ENCODE measurements around the gene ABL1. TPM values are rescaled to one million over a fixed set of nuclear protein-coding genes. Genes with fewer than 3 reads are reported as not detected.

ABL1 gene
- polyA plus RNA-seq, 1 of the 3 experiments (the other 2 are of a cell fraction) = 24.6 TPM

DNA sequence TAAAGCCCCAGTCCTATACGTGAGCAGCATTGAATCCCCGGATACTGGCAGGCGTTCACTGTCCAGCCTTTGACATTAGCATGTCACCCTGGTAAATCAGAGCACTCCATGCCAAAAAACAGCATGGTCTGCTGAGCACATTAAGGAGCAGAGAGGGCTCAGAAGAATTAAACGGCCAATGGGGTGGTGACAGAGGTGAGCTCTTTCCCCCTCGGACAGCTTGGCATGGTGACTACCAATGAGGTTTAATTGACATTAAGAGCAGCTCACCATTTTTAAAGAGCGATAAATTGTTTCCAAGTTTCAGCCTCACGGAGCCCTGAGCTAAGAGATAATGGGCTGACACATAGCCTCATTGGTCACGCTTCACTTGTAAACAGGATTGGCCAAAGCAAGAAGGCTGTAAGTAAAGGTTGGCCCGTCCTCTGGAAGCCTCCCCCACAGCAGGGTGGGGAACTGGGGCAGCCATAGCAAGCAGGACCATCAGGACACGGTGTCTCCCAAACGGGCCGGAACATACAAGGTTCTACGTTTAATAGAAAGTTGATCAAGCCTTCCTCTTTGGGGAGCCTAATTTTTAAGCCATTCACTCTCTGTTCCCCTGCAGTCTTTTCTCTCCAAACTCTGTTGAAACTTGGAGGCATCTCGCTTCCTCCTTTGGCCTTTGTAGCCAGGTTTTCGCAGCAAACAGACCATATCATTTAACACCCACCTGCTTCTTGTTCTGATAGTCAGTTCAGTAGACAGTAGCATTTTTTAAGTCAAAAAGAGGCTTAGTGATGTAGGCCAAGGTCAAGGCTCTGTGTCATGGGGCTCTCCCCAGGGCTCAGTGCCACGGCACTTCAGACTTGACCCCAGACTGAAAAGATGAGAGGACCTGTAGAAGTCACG is 35.7 kb downstream of the ABL1 start (continued):
- TF ChIP-seq, protein P1, sequence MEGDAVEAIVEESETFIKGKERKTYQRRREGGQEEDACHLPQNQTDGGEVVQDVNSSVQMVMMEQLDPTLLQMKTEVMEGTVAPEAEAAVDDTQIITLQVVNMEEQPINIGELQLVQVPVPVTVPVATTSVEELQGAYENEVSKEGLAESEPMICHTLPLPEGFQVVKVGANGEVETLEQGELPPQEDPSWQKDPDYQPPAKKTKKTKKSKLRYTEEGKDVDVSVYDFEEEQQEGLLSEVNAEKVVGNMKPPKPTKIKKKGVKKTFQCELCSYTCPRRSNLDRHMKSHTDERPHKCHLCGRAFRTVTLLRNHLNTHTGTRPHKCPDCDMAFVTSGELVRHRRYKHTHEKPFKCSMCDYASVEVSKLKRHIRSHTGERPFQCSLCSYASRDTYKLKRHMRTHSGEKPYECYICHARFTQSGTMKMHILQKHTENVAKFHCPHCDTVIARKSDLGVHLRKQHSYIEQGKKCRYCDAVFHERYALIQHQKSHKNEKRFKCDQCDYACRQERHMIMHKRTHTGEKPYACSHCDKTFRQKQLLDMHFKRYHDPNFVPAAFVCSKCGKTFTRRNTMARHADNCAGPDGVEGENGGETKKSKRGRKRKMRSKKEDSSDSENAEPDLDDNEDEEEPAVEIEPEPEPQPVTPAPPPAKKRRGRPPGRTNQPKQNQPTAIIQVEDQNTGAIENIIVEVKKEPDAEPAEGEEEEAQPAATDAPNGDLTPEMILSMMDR (IDR thresholded peaks at IDR 0.05) = no peak

DNA sequence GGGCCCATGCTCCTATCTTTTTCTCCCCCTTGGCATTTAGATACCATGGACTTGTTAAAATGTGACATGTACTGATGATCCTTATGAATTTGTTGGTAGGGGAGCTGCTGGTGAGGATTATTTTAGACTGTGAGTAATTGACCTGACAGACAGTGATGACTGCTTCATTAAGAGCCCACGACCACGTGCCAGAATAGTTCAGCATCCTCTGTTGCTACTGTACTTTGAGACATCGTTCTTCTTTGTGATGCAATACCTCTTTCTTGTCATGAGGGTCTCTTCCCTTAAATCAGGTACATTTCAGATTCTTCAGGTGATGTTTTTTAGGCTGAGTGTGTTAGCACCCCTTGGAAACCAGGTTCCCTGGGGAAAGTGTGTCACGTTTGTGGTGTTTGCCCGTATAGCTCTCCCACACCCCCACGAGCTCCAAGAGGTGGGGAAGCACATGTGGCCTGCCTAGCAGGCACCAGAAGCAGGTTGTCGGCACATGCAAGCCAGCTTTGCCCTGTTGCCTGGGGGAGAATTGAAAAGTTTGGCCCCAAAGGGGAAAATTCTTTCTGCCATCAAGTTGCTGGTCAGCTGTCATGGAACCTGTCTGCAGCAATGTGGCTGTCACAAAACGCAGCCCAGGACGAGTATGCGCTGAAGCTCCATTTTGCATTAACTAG is 36.5 kb downstream of the ABL1 start:
- no peak for DNase-seq
- no peak overlapping the region for H3K27ac ChIP-seq (ENCODE audit: low read depth in 2 of 2, low read length in 1 of 2)
- H3K79me2 ChIP-seq (ENCODE audit: insufficient read depth) = peaks cover 81% of the 10 kb centered on the region
- peaks cover 6% of the 10 kb centered on the region for H3F3A ChIP-seq (replicated peaks; ENCODE audit: insufficient read depth)
- H3K9ac ChIP-seq = no peak overlapping the region
- 91% methylated on average over 10 of the region's 10 CpGs for WGBS (ENCODE audit: low lambda C conversion rate)
- no peak overlapping the region for H3K4me3 ChIP-seq (ENCODE audit: low read depth in 2 of 2, low read length in 1 of 2)
- no peak overlapping the region for H2AFZ ChIP-seq (ENCODE audit: low read depth)
- H4K20me1 ChIP-seq (ENCODE audit: insufficient read depth) = peaks cover 78% of the 10 kb centered on the region
- no peaks in the 10 kb centered on the region for H3K9me2 ChIP-seq
- peaks cover 0 to 10% of the 10 kb centered on the region in 2 experiments; a peak in 2 of 4 replicates for H3K4me1 ChIP-seq (ENCODE audit: control insufficient read depth in 1 of 2, insufficient read depth in 2 of 2, low read depth in 1 of 2, low read length in 1 of 2)
- TF ChIP-seq TAF1 (IDR thresholded peaks at IDR 0.05; ENCODE audit: borderline replicate concordance, low read depth, low read length) = no peak
- TF ChIP-seq, protein P2, sequence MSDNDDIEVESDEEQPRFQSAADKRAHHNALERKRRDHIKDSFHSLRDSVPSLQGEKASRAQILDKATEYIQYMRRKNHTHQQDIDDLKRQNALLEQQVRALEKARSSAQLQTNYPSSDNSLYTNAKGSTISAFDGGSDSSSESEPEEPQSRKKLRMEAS (IDR thresholded peaks at IDR 0.05; ENCODE audit: low read depth) = no peak
- TF ChIP-seq, protein P3, sequence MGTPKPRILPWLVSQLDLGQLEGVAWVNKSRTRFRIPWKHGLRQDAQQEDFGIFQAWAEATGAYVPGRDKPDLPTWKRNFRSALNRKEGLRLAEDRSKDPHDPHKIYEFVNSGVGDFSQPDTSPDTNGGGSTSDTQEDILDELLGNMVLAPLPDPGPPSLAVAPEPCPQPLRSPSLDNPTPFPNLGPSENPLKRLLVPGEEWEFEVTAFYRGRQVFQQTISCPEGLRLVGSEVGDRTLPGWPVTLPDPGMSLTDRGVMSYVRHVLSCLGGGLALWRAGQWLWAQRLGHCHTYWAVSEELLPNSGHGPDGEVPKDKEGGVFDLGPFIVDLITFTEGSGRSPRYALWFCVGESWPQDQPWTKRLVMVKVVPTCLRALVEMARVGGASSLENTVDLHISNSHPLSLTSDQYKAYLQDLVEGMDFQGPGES (IDR thresholded peaks at IDR 0.05; ENCODE audit: low read depth, low read length) = no peak
- no peak for TF ChIP-seq YY1 (IDR thresholded peaks at IDR 0.05; ENCODE audit: low read depth)
- TF ChIP-seq, protein P4, sequence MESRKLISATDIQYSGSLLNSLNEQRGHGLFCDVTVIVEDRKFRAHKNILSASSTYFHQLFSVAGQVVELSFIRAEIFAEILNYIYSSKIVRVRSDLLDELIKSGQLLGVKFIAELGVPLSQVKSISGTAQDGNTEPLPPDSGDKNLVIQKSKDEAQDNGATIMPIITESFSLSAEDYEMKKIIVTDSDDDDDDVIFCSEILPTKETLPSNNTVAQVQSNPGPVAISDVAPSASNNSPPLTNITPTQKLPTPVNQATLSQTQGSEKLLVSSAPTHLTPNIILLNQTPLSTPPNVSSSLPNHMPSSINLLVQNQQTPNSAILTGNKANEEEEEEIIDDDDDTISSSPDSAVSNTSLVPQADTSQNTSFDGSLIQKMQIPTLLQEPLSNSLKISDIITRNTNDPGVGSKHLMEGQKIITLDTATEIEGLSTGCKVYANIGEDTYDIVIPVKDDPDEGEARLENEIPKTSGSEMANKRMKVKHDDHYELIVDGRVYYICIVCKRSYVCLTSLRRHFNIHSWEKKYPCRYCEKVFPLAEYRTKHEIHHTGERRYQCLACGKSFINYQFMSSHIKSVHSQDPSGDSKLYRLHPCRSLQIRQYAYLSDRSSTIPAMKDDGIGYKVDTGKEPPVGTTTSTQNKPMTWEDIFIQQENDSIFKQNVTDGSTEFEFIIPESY (IDR thresholded peaks at IDR 0.05; ENCODE audit: borderline replicate concordance, low read depth) = no peak
- no peak for TF ChIP-seq SIN3A (IDR thresholded peaks at IDR 0.05; ENCODE audit: borderline replicate concordance, low read depth, low read length)
- TF ChIP-seq, protein P5, sequence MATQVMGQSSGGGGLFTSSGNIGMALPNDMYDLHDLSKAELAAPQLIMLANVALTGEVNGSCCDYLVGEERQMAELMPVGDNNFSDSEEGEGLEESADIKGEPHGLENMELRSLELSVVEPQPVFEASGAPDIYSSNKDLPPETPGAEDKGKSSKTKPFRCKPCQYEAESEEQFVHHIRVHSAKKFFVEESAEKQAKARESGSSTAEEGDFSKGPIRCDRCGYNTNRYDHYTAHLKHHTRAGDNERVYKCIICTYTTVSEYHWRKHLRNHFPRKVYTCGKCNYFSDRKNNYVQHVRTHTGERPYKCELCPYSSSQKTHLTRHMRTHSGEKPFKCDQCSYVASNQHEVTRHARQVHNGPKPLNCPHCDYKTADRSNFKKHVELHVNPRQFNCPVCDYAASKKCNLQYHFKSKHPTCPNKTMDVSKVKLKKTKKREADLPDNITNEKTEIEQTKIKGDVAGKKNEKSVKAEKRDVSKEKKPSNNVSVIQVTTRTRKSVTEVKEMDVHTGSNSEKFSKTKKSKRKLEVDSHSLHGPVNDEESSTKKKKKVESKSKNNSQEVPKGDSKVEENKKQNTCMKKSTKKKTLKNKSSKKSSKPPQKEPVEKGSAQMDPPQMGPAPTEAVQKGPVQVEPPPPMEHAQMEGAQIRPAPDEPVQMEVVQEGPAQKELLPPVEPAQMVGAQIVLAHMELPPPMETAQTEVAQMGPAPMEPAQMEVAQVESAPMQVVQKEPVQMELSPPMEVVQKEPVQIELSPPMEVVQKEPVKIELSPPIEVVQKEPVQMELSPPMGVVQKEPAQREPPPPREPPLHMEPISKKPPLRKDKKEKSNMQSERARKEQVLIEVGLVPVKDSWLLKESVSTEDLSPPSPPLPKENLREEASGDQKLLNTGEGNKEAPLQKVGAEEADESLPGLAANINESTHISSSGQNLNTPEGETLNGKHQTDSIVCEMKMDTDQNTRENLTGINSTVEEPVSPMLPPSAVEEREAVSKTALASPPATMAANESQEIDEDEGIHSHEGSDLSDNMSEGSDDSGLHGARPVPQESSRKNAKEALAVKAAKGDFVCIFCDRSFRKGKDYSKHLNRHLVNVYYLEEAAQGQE (IDR thresholded peaks at IDR 0.05; ENCODE audit: low read depth, low read length) = no peak
- peaks cover 57 to 73% of the 10 kb centered on the region in 2 experiments for H3K36me3 ChIP-seq (replicated peaks in 1 of 2; ENCODE audit: control insufficient read depth in 1 of 2, insufficient read depth in 2 of 2, low read length in 1 of 2)
- ChIA-PET CTCF (interaction anchor here (1.1 to 10.3 kb wide), 6 partner anchors 13 to 177 kb away, joined by 3 to 177 read pairs (median 12); no protein-coding TSS in a partner anchor), POLR2A (no interaction called here)
- no peak overlapping the region for H3K4me2 ChIP-seq
- no peaks in the 10 kb centered on the region for H3K9me3 ChIP-seq
- H3K27me3 ChIP-seq (ENCODE audit: insufficient read depth) = no peaks in the 10 kb centered on the region

Measured in SK-N-SH (cell line).